ENCODE data around the gene METAP2.

GRCh38 chr12:95548056-95548538 lies 74.1 kb downstream of the METAP2 start:
- TF ChIP-seq IRF2 (CRISPR knock-in tag; IDR thresholded peaks at IDR 0.05; ENCODE audit: borderline replicate concordance, low read depth) (no peak), ZBTB21 (CRISPR knock-in tag; IDR thresholded peaks at IDR 0.05; ENCODE audit: borderline replicate concordance) (peak; percentile 26; the same call in 1 of the 2 replicates), JUN (CRISPR knock-in tag; IDR thresholded peaks at IDR 0.05) (no peak; the same call in 1 of the 2 replicates), ZBTB43 (CRISPR knock-in tag; IDR thresholded peaks at IDR 0.05) (no peak), RELA (CRISPR knock-in tag; IDR thresholded peaks at IDR 0.05; ENCODE audit: borderline replicate concordance) (no peak), ATF6 (CRISPR knock-in tag; IDR thresholded peaks at IDR 0.05) (no peak), CTCF (IDR thresholded peaks at IDR 0.05) (no peak), NR2C2 (CRISPR knock-in tag; IDR thresholded peaks at IDR 0.05) (no peak)

Data from WTC11 (cell line).